MCF 10A (cell line): ENCODE results near the gene GABRA5. TPM values are rescaled to one million over a fixed set of nuclear protein-coding genes. Genes with fewer than 3 reads are reported as not detected.

ENCODE experiments used
- BruUV-seq: library from RNA; stranded (reverse); fragments of 400-500 nt; replicated peaks from 2 replicates; lab custom pipeline; 2021; lab: Mats Ljungman, UMichigan
- CTCF ChIA-PET: fragments of 300-600 bp; sonication (Branson Sonifier 250); formaldehyde crosslinking; extraction: SDS; loops from one replicate; lab custom pipeline; 2021; ENCODE audit warnings: antibody characterized with exemption, inconsistent platforms; lab: Yijun Ruan, JAX
- POLR2A ChIA-PET: fragments of 300-600, 350-650 bp; sonication (Branson Sonifier 250); formaldehyde crosslinking; extraction: SDS; loops from one replicate; lab custom pipeline; 2020; ENCODE audit warnings: antibody characterized with exemption, inconsistent platforms; lab: Yijun Ruan, JAX
- DNase-seq: peaks from one replicate; pipeline ENCODE4 v3.0.0-alpha.2; 2018; ENCODE audit not compliant: unreplicated experiment
- H3K27ac Mint-ChIP-seq: one replicate; pipeline ENCODE4 v1.8.0; 2022; ENCODE audit warnings: mild to moderate bottlenecking, low read depth, mixed read lengths; ENCODE audit not compliant: unreplicated experiment
- H3K27me3 Mint-ChIP-seq: one replicate; pipeline ENCODE4 v1.8.0; 2022; ENCODE audit warnings: mixed read lengths; ENCODE audit not compliant: insufficient read depth, unreplicated experiment
- H3K36me3 Mint-ChIP-seq: one replicate; pipeline ENCODE4 v1.8.0; 2022; ENCODE audit warnings: mild to moderate bottlenecking, moderate library complexity, mixed read lengths; ENCODE audit not compliant: insufficient read depth, unreplicated experiment
- H3K4me1 Mint-ChIP-seq: one replicate; pipeline ENCODE4 v1.8.0; 2022; ENCODE audit warnings: mixed read lengths; ENCODE audit not compliant: insufficient read depth, unreplicated experiment
- H3K4me3 Mint-ChIP-seq: one replicate; pipeline ENCODE4 v1.8.0; 2022; ENCODE audit warnings: mild to moderate bottlenecking, moderate library complexity, mixed read lengths; ENCODE audit not compliant: unreplicated experiment
- H3K9me3 Mint-ChIP-seq: one replicate; pipeline ENCODE4 v1.8.0; 2022; ENCODE audit warnings: mixed read lengths; ENCODE audit not compliant: unreplicated experiment
- intact Hi-C: fragments of 100-400 bp; cut with micrococcal nuclease; formaldehyde crosslinking; loops from 2 replicates; pipeline ENCODE4 v1.14.1; 2022
- total RNA-seq: library from RNA; stranded (reverse); gene quantifications from 2 replicates; pipeline ENCODE4 v1.2.3, GENCODE V29; 2022
- TF ChIP-seq, protein P1 (sequence below): fragments of 200-600 bp; IDR thresholded peaks from one replicate; pipeline ENCODE4 v1.8.0; 2022; ENCODE audit warnings: antibody characterized with exemption, mild to moderate bottlenecking; ENCODE audit not compliant: unreplicated experiment

The GABRA5 gene
- total RNA-seq, 1 experiment from 2014 or later, result not detected

DNA sequence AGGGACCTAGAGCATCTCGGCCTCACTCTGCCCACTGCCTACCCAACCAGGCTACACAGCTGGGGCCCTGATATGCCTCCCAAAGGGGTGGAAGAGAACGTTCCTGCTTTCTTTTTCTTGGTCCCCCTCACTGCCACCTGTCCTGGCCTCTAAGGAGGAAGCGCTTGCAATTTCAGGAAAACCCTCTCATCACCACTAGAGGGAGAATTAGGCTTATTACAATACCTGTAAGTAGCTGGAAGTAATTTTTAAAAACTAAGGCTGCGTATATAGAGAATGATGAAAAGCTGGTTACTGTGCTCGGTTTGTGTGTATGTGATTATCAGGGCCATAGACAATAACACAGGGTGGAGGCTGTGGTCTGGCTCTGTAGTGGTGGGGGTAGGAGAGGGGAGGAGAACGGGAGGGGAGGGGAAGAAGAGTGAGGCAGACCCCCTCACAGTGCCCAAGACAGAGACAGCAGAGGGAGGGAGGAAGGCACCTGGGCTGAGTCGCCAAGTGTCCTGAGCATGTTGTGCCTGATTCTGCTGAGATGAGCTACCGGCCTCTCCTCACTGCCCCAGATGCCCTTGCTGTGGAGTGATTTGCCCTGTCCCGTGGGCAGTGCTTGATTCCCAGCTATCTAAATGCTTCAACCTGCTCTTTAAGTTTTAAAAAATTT lies 107.4 kb downstream of the GABRA5 start:
- CTCF ChIA-PET, result interaction anchor here (0.5 kb wide), 1 partner anchor 36 kb away, joined by 5 read pairs; no protein-coding TSS in a partner anchor
- Mint-ChIP-seq H3K4me3 (no peak overlapping the region), H3K9me3 (peaks cover 20% of the 10 kb centered on the region), H3K4me1 (no peaks in the 10 kb centered on the region), H3K27me3 (no peaks in the 10 kb centered on the region), H3K36me3 (no peaks in the 10 kb centered on the region), H3K27ac (no peak overlapping the region)
- TF ChIP-seq, protein P1, sequence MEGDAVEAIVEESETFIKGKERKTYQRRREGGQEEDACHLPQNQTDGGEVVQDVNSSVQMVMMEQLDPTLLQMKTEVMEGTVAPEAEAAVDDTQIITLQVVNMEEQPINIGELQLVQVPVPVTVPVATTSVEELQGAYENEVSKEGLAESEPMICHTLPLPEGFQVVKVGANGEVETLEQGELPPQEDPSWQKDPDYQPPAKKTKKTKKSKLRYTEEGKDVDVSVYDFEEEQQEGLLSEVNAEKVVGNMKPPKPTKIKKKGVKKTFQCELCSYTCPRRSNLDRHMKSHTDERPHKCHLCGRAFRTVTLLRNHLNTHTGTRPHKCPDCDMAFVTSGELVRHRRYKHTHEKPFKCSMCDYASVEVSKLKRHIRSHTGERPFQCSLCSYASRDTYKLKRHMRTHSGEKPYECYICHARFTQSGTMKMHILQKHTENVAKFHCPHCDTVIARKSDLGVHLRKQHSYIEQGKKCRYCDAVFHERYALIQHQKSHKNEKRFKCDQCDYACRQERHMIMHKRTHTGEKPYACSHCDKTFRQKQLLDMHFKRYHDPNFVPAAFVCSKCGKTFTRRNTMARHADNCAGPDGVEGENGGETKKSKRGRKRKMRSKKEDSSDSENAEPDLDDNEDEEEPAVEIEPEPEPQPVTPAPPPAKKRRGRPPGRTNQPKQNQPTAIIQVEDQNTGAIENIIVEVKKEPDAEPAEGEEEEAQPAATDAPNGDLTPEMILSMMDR, result no peak
- BruUV-seq, result no TSS peak
- POLR2A ChIA-PET, result no interaction called here
- no peak for DNase-seq
- intact Hi-C loops, result no loop called here

DNA sequence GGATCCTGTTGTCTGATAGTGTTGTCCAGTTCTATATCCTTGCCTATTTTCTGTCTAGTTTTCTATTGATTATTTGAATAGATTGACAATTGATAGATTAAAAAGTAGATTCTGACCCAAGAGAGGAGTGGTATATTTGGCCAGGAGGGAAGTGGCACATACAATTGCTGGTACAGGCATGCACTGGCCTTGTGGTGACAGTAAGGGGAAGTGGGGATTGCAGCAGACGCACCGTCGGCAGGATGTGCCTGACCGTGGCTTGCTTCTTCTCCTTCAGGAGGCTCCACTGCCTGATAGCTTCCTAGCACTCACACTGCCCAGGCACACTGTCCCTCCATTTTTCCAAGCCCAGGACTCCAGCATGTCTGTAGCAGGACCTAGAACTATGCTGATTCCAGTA lies 114.6 kb downstream of the GABRA5 start:
- DNase-seq, result no peak
- no TSS peak for BruUV-seq
- TF ChIP-seq, protein P1, result no peak
- POLR2A ChIA-PET, result no interaction called here
- Mint-ChIP-seq H3K27me3 (no peaks in the 10 kb centered on the region), H3K27ac (no peak overlapping the region), H3K4me1 (no peaks in the 10 kb centered on the region), H3K36me3 (no peaks in the 10 kb centered on the region), H3K9me3 (peaks cover 22% of the 10 kb centered on the region), H3K4me3 (no peak overlapping the region)
- intact Hi-C loops, result no loop called here
- CTCF ChIA-PET, result no interaction called here

DNA sequence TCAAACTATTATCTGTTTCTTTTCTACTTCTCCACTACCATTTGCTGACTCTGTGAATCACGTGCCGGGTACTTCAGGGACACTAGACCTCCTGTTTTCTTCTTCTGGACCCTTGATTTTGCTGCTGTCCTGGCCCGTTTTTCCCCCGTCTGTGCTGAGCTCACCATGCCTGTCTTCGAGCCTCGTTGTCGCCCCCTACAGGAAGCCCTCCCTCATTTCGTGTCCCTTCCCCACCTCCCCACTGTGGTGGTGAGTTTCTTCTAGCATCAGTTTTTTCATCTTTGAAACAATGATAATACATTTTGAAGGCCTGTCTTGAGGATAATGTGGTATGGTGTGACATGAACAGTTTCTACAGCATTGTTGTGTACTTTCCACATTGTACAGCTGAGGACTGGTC lies 117.0 kb downstream of the GABRA5 start:
- Mint-ChIP-seq H3K36me3 (no peaks in the 10 kb centered on the region), H3K4me1 (no peaks in the 10 kb centered on the region), H3K27me3 (no peaks in the 10 kb centered on the region), H3K4me3 (no peak overlapping the region), H3K27ac (no peak overlapping the region), H3K9me3 (peaks cover 34% of the 10 kb centered on the region)
- CTCF ChIA-PET, result no interaction called here
- POLR2A ChIA-PET, result no interaction called here
- DNase-seq, result no peak
- TF ChIP-seq, protein P1, result no peak
- intact Hi-C loops, result no loop called here
- no TSS peak for BruUV-seq

DNA sequence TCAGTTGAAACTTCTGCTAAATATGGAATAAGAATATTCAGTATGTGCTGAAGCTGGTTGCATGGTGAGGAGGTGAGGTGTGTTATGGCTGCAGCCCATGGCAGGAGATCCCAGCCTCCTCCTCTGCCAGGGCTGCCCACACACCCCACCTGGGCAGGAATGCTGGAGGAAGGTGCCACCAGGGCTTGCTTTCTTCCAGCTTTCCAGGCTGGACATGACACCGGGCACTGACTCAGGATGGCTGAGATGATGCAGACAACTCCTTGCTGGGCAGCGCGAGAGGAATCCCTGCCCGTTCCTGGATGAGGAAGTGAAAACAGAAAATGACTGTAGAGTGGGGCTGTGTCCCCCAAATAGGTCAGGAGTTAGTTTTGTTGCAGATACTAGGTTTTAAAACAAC lies 118.2 kb downstream of the GABRA5 start:
- no peak overlapping the region for H3K27ac Mint-ChIP-seq
- BruUV-seq, result no TSS peak
- POLR2A ChIA-PET, result no interaction called here
- H3K4me1 Mint-ChIP-seq, result no peaks in the 10 kb centered on the region
- intact Hi-C loops, result no loop called here
- DNase-seq, result no peak
- no peaks in the 10 kb centered on the region for H3K36me3 Mint-ChIP-seq
- H3K27me3 Mint-ChIP-seq, result no peaks in the 10 kb centered on the region
- H3K9me3 Mint-ChIP-seq, result peaks cover 38% of the 10 kb centered on the region
- TF ChIP-seq, protein P1, result no peak
- H3K4me3 Mint-ChIP-seq, result no peak overlapping the region
- CTCF ChIA-PET, result interaction anchor here (0.7 kb wide), 1 partner anchor 992 kb away, joined by 3 read pairs; no protein-coding TSS in a partner anchor
